Measurements from ENCODE around the gene FAM168A.

Gene FAM168A

GRCh38 chr11:73623686-73624085, 25.8 kb upstream of the FAM168A start:
- TF ChIP-seq CTCF (IDR thresholded peaks at IDR 0.05; ENCODE audit: low read depth, low read length): no peak
- no peak for DNase-seq (ENCODE audit: extremely low read depth, low read depth)

GRCh38 chr11:73622926-73623593, 25.1 kb upstream of the FAM168A start:
- no peak for DNase-seq (ENCODE audit: extremely low read depth, low read depth)
- no peak for TF ChIP-seq CTCF (IDR thresholded peaks at IDR 0.05; ENCODE audit: low read depth, low read length)

DNA sequence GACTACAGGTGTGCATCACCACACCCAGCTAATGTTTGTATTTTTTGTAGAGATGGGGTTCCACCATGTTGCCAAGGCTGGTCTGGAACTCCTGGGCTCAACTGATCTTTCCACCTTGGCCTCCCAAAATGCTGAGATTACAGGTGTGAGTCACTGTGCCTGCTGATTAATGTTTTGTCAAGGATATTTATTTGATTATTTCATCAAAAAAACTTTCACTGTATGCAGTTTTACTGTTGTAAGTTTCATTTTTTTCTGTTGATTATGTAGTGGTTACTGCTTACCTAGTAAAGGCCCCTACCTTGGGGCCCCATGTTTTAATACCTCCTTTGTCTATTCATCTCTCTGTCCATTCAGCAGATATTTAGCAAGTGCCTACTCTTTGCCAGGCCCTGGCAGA, 16.7 kb upstream of the FAM168A start:
- DNase-seq (ENCODE audit: extremely low read depth, low read depth): no peak
- TF ChIP-seq CTCF (IDR thresholded peaks at IDR 0.05; ENCODE audit: low read depth, low read length): no peak

- no peak for TF ChIP-seq CTCF (IDR thresholded peaks at IDR 0.05; ENCODE audit: low read depth, low read length)
Observed at GRCh38 chr11:73612601-73613140, 14.8 kb upstream of the FAM168A start.

DNA sequence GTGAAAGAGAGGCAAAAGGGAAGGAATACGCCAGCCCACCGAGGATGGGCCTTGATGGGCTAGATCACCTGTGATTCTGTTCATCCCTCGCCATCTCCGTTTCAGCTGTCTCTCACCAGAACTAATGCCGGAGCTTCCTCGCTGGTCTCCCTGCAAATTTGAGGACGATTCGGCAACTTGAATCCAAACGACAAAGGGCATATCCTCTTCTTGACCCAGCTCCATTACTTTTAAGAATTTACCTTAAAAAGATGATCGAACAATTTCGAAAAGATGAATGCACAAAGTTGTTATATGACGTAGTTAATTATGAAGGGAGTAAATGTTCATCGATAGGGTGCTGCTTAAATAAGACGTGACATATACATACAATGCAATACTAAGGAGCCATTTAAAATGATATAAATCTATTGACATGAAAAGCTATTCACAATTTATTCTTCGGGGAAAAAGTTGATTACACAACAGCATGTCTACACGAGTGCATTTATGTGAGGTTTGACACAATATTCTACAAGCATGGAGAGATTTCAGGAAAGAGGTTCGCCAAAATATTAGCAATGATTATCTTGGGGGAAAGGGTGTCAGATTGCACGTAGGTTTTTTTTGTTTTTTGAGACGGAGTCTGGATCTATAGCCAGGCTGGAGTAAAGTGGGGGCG, 937 bp upstream of the FAM168A start:
- DNase-seq (ENCODE audit: extremely low read depth, low read depth): no peak

More at GRCh38 chr11:73612601-73613140, 14.8 kb upstream of the FAM168A start:
- DNase-seq (ENCODE audit: extremely low read depth, low read depth): no peak

DNA sequence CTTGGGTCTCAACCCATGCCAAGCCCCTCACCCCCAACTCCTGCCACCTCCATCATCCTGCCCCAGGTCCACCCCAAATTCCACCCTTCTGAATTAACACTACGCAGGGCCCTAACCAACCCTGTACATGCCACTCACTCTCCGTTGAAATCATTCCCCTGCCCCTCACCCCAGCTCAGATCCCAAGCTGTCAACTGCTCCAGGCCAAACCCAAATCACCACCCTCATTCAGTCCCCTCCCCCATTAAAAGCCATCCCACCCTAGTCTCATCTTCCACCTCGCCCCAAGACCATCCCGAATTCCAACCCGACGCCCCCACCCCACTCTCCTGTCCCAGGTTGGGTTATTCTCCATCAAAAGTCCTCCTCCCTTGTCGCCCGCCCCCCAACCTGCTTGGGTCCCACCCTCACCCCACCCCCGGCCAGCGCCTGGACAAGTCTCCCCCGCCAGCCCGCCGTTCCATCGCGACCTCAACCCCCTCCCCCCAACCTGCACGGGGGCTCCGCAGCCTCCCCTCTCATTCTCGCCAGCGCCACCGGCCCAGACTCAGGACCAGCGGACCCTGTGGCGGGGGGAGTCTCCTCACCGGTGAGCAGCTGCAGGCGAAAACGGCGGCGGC, 466 bp downstream of the FAM168A start:
- TF ChIP-seq CTCF (IDR thresholded peaks at IDR 0.05; ENCODE audit: low read depth, low read length): no peak
- DNase-seq (ENCODE audit: extremely low read depth, low read depth): no peak

More for the DNA sequence above, 937 bp upstream of the FAM168A start:
- TF ChIP-seq CTCF (IDR thresholded peaks at IDR 0.05; ENCODE audit: low read depth, low read length): no peak

DNA sequence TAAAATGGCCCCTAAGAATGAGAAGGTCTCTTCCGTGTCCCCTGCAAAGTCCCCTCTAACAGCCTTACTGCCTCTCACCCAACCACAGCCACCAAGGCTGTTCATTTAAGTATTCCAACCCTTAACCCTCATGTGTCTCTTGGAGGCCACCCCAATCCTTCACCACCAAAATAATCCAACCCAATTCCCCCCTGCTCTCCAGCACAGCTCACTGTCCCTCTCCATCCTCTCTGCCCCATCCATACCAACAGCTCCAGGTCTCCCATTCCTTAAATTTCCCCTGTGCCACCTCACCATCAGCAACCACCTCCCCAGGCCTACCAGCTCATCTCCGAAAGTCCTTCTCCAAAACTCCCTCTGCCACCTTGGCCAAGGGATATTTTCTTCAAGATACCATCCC, 1.4 kb downstream of the FAM168A start:
- no peak for DNase-seq (ENCODE audit: extremely low read depth, low read depth)
- TF ChIP-seq CTCF (IDR thresholded peaks at IDR 0.05; ENCODE audit: low read depth, low read length): no peak

All from AG09319 (cell line).